HL-60 (cell line): ENCODE results near the gene RGL4.

Experiments used
- DNase-seq, 2 experiments: peaks; one replicate each; pipeline ENCODE4 v3.0.0-alpha.2; 2010 to 2020; ENCODE audit warnings: low read depth in 1 of 2, low spot score in 1 of 2
- H3K27ac ChIP-seq: fragments of 250-450 bp; sonication (Bioruptor Pico); replicated peaks from 2 replicates; pipeline ENCODE4 v1.5.1; 2020; ENCODE audit warnings: mild to moderate bottlenecking, moderate library complexity
- H3K27me3 ChIP-seq: fragments of 250-450 bp; sonication (Bioruptor Pico); 2 replicates; pipeline ENCODE4 v1.5.1; 2021; ENCODE audit warnings: mild to moderate bottlenecking, moderate library complexity; ENCODE audit not compliant: insufficient read depth, poor library complexity, severe bottlenecking
- H3K4me3 ChIP-seq: replicated peaks from 2 replicates; pipeline ENCODE4 v1.5.1; 2011; ENCODE audit warnings: mild to moderate bottlenecking, control low read depth, low read length; ENCODE audit not compliant: insufficient read depth
- CTCF ChIP-seq: IDR thresholded peaks from one replicate; pipeline ENCODE4 v1.5.1; 2011; ENCODE audit warnings: low read length, control low read depth, inconsistent platforms; ENCODE audit not compliant: insufficient read depth
- GABPA ChIP-seq: IDR thresholded peaks from 2 replicates; pipeline ENCODE4 v1.6.1; 2012; ENCODE audit warnings: low read depth
- POLR2AphosphoS5 ChIP-seq: IDR thresholded peaks from 2 replicates; pipeline ENCODE4 v1.6.1; 2012; ENCODE audit warnings: low read depth
- REST ChIP-seq: IDR thresholded peaks from 2 replicates; pipeline ENCODE4 v1.6.1; 2012; ENCODE audit warnings: low read depth; ENCODE audit not compliant: insufficient replicate concordance
- SPI1 ChIP-seq: IDR thresholded peaks from 2 replicates; pipeline ENCODE4 v1.6.1; 2012; ENCODE audit warnings: low read depth, mild to moderate bottlenecking, borderline replicate concordance

RGL4 gene

GRCh38 chr22:23684026-23684425, 6.8 kb upstream of the RGL4 start:
- Histone ChIP-seq H3K27ac (no peak overlapping the region), H3K27me3 (no peaks in the 10 kb centered on the region), H3K4me3 (no peak overlapping the region)
- DNase-seq = no peak
- no peak for TF ChIP-seq REST
- no peak for TF ChIP-seq GABPA
- TF ChIP-seq POLR2AphosphoS5 = no peak
- no peak for TF ChIP-seq SPI1
- TF ChIP-seq CTCF = no peak

- H3K4me3 ChIP-seq = no peak overlapping the region
- DNase-seq = no peak
- no peaks in the 10 kb centered on the region for H3K27me3 ChIP-seq
- H3K27ac ChIP-seq = no peak overlapping the region
- TF ChIP-seq SPI1 (no peak), CTCF (no peak), POLR2AphosphoS5 (no peak), REST (no peak), GABPA (no peak)
Observed at GRCh38 chr22:23684561-23685031, 6.2 kb upstream of the RGL4 start.

- Histone ChIP-seq H3K27me3 (no peaks in the 10 kb centered on the region), H3K27ac (no peak overlapping the region), H3K4me3 (no peak overlapping the region)
- TF ChIP-seq CTCF = no peak
- no peak for TF ChIP-seq GABPA
- no peak for TF ChIP-seq POLR2AphosphoS5
- no peak for TF ChIP-seq REST
- TF ChIP-seq SPI1 = no peak
- DNase-seq = no peak
Observed at GRCh38 chr22:23685205-23685784, 5.5 kb upstream of the RGL4 start.
